ENCODE data around the gene TUT7.

- no peak for TF ChIP-seq EZH2 (IDR thresholded peaks at IDR 0.05; ENCODE audit: borderline replicate concordance, low read depth, low read length, severe bottlenecking)
- TF ChIP-seq, protein P1, sequence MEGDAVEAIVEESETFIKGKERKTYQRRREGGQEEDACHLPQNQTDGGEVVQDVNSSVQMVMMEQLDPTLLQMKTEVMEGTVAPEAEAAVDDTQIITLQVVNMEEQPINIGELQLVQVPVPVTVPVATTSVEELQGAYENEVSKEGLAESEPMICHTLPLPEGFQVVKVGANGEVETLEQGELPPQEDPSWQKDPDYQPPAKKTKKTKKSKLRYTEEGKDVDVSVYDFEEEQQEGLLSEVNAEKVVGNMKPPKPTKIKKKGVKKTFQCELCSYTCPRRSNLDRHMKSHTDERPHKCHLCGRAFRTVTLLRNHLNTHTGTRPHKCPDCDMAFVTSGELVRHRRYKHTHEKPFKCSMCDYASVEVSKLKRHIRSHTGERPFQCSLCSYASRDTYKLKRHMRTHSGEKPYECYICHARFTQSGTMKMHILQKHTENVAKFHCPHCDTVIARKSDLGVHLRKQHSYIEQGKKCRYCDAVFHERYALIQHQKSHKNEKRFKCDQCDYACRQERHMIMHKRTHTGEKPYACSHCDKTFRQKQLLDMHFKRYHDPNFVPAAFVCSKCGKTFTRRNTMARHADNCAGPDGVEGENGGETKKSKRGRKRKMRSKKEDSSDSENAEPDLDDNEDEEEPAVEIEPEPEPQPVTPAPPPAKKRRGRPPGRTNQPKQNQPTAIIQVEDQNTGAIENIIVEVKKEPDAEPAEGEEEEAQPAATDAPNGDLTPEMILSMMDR (IDR thresholded peaks at IDR 0.05; ENCODE audit: borderline replicate concordance, extremely low read depth, low read length, poor library complexity, severe bottlenecking) = no peak
Measured at GRCh38 chr9:86389628-86390027, 35.4 kb upstream of the TUT7 start.

All from DND-41 (cell line).